A673 (cell line): ENCODE measurements around the gene OR9Q1.

Experiments
- CTCF ChIP-seq: fragments of 300-800, 200-600 bp; sonication (generic); conservative IDR thresholded peaks from 2 replicates; pipeline ENCODE4 v1.5.1; 2017; ENCODE audit warnings: low read depth, mild to moderate bottlenecking, antibody characterized with exemption, low read length, moderate library complexity, mixed read lengths
- EZH2 ChIP-seq: fragments of 200-600 bp; sonication (generic); IDR thresholded peaks from 2 replicates; pipeline ENCODE4 v1.6.1; 2017; ENCODE audit warnings: borderline replicate concordance, low read depth, mild to moderate bottlenecking, mixed read lengths, antibody characterized with exemption, low read length; ENCODE audit not compliant: poor library complexity, severe bottlenecking

DNA sequence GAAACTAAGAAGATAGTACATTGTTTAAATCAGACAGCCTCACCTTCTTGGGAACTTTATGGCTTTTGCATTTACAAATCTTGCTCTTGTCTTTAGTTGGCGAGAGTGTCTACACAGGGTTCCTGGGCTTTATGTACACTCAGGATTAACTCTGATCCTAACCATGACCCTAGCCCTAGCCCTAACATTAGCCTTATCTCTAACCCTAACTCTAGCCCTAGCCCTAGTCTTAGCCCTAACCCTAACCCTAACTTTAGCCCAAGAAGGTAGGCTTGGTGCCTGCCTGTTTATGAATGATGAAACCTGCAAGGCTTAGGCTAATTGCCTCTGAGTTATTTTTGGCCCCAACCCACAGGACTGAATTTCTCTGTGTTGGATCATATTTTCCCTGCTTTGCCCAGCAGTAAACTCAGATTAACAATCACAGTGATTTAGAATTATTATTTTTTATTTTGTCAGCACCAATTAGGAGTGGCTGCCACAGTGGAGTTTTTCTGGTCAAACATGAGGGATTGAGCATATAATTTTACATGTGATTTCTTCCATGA lies 44.1 kb upstream of the OR9Q1 start:
- TF ChIP-seq CTCF: no peak
- TF ChIP-seq EZH2: no peak
